Upper lobe of left lung (tissue), 6 donors: Measurements from ENCODE around the gene LAX1. TPM values are rescaled to one million over a fixed set of nuclear protein-coding genes. Genes with fewer than 3 reads are reported as not detected.
A peak's percentile ranks its signal among the peaks of the same experiment; 100 is the strongest.

Experiments used
- ATAC-seq, 2 donors: fragments of 200-7000 bp; cut with Tn5 transposase; one replicate each; pipeline ENCODE4 v1.9.1; 2022; ENCODE audit warnings: mild to moderate bottlenecking in 2 of 2, moderate library complexity in 2 of 2; ENCODE audit not compliant: low FRiP score in 2 of 2
- DNase-seq, 2 donors: peaks; one replicate each; pipeline ENCODE4 v3.0.0-alpha.2; 2019 to 2020
- H3K27ac ChIP-seq, 4 donors: fragments of 200-600 bp; sonication (generic); one replicate each; pipeline ENCODE4 v1.5.1; 2016 to 2019
- H3K27me3 ChIP-seq, 4 donors: fragments of 200-600 bp; sonication (generic); one replicate each; pipeline ENCODE4 v1.5.1; 2017 to 2019
- H3K36me3 ChIP-seq, 4 donors: fragments of 200-600 bp; sonication (generic); one replicate each; pipeline ENCODE4 v1.5.1; 2016 to 2019
- H3K4me1 ChIP-seq, 4 donors: fragments of 200-600 bp; sonication (generic); one replicate each; pipeline ENCODE4 v1.5.1; 2018 to 2019
- H3K4me3 ChIP-seq, 4 donors: fragments of 200-600 bp; sonication (generic); one replicate each; pipeline ENCODE4 v1.5.1; 2017 to 2019; ENCODE audit warnings: mild to moderate bottlenecking in 2 of 4, moderate library complexity in 1 of 4
- H3K9me3 ChIP-seq, 4 donors: fragments of 200-600 bp; sonication (generic); one replicate each; pipeline ENCODE4 v1.5.1; 2018 to 2019
- EP300 ChIP-seq, 4 donors: sonication (generic); formaldehyde crosslinking; IDR thresholded peaks; one replicate each; pipeline ENCODE4 v1.5.1; 2017; ENCODE audit warnings: antibody characterized with exemption in 4 of 4, control low read depth in 2 of 4
- POLR2A ChIP-seq, 4 donors: fragments of 450-650 bp; IDR thresholded peaks; one replicate each; pipeline ENCODE4 v1.5.1; 2016 to 2017; ENCODE audit warnings: antibody characterized with exemption in 4 of 4, mild to moderate bottlenecking in 2 of 4
- POLR2AphosphoS5 ChIP-seq, 2 donors: sonication (generic); formaldehyde crosslinking; IDR thresholded peaks; one replicate each; pipeline ENCODE4 v1.5.1; 2017; ENCODE audit warnings: antibody characterized with exemption in 2 of 2
- WGBS, 2 donors: methylation state at CpG; one replicate each; pipeline ENCODE4 v1.1.5; 2017 to 2018; 5-methylcytosine and 5-hydroxymethylcytosine counted together
- total RNA-seq, 6 donors: library from RNA; depleted of rRNA in 4 of 6; stranded (reverse); fragments of >200 nt in 4 of 6; gene quantifications; one replicate each; pipeline versions ENCODE4 v1.1.0 to v1.2.1, GENCODE V29; 2016 to 2021
- TF ChIP-seq, protein P1 (sequence below), 6 experiments: fragments of 450-650 bp in 4 of 6; fragments of 200-600 bp in 2 of 6; sonication (generic) in 2 of 6; IDR thresholded peaks; one replicate each; pipeline ENCODE4 v1.5.1; 2016 to 2019; ENCODE audit warnings: antibody characterized with exemption in 6 of 6
- donor health status: DM: no; HTN: no; CAD: no; lungs with moderate emphysema.
- donor health status: DM: no; HTN: yes; CAD: no; lungs with severe emphysema.

Gene LAX1, protein sequence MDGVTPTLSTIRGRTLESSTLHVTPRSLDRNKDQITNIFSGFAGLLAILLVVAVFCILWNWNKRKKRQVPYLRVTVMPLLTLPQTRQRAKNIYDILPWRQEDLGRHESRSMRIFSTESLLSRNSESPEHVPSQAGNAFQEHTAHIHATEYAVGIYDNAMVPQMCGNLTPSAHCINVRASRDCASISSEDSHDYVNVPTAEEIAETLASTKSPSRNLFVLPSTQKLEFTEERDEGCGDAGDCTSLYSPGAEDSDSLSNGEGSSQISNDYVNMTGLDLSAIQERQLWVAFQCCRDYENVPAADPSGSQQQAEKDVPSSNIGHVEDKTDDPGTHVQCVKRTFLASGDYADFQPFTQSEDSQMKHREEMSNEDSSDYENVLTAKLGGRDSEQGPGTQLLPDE
- total RNA-seq: 1 to 10 TPM; 1.8 to 4.2 (median 2.3) TPM

DNA sequence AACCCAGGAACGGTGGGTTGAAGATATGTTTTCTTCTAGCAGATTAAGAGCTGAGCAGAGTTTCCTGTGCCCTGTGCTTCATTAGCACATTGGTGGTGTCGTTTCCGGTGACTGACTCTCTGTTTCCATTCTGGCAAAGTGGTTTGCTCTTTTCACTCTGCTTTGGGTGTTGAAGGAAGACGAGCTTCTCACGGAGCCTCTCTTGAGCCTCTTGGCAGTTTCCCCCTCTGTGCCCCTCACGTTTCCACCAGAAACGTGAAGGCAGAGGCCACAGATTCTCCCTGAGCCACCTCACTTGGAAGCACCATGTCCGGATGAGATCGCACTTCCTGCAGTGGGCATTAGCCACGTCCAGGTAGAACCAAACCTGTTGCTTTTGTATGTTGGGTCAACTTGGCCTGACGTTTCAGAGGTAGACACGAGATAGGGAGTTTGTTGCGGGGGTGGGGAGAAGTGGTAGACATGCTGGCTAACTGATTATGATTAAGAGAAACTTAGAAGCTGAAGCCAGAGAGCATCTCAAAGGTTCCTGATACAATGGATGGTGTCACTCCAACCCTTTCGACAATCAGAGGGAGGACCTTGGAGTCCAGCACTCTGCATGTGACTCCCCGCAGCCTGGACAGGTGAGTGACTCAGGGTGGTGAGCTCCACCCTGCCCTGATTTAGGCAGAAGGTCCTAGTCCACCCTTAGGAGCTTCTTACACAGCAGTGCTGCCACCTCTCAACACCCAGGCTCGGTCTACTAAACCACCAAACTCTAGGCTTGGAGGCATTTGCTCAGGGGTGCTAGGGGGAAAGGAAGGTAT is at the start of gene LAX1:
TSS of gene LAX1 (plus strand) at position 155 of the 809 bp plus-strand sequence. CDS start at position 538, 383 bp downstream.
- DNase-seq (peak in 1 of 2 donors; percentile 36), ATAC-seq (no peak)
- H3K27ac ChIP-seq: peak within 1 kb of the TSS in 3 of 4 donors; percentile 27 to 76 (median 65)
- no peaks in the 10 kb centered on the region for H3K9me3 ChIP-seq
- no peaks in the 10 kb centered on the region for H3K27me3 ChIP-seq
- H3K4me3 ChIP-seq: peak within 1 kb of the TSS in 3 of 4 donors; percentile 5 to 30 (median 29)
- peaks cover 0 to 18% (median 6%) of the 10 kb centered on the region in 4 donors for H3K4me1 ChIP-seq
- 70 to 72% methylated on average over 16 of the region's 16 CpGs for WGBS, 2 donors
- TF ChIP-seq POLR2AphosphoS5 (IDR thresholded peaks at IDR 0.05) (peak in 1 of 2 donors; percentile 29), EP300 (IDR thresholded peaks at IDR 0.05) (no peak), POLR2A (IDR thresholded peaks at IDR 0.05) (peak in 1 of 4 donors; percentile 64)
- TF ChIP-seq, protein P1, sequence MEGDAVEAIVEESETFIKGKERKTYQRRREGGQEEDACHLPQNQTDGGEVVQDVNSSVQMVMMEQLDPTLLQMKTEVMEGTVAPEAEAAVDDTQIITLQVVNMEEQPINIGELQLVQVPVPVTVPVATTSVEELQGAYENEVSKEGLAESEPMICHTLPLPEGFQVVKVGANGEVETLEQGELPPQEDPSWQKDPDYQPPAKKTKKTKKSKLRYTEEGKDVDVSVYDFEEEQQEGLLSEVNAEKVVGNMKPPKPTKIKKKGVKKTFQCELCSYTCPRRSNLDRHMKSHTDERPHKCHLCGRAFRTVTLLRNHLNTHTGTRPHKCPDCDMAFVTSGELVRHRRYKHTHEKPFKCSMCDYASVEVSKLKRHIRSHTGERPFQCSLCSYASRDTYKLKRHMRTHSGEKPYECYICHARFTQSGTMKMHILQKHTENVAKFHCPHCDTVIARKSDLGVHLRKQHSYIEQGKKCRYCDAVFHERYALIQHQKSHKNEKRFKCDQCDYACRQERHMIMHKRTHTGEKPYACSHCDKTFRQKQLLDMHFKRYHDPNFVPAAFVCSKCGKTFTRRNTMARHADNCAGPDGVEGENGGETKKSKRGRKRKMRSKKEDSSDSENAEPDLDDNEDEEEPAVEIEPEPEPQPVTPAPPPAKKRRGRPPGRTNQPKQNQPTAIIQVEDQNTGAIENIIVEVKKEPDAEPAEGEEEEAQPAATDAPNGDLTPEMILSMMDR (IDR thresholded peaks at IDR 0.05): no peak
- no peaks in the 10 kb centered on the region for H3K36me3 ChIP-seq

- no peak overlapping the region for H3K27ac ChIP-seq
- TF ChIP-seq EP300 (IDR thresholded peaks at IDR 0.05) (no peak), POLR2AphosphoS5 (IDR thresholded peaks at IDR 0.05) (no peak), POLR2A (IDR thresholded peaks at IDR 0.05) (no peak)
- TF ChIP-seq, protein P1 (IDR thresholded peaks at IDR 0.05): no peak
- ATAC-seq (no peak), DNase-seq (no peak)
- H3K36me3 ChIP-seq: peaks cover 17 to 82% (median 60%) of the 10 kb centered on the region in 4 donors
- H3K4me1 ChIP-seq: no peaks in the 10 kb centered on the region
- no peaks in the 10 kb centered on the region for H3K27me3 ChIP-seq
- no peak overlapping the region for H3K4me3 ChIP-seq
- H3K9me3 ChIP-seq: no peaks in the 10 kb centered on the region
- 84 to 95% methylated on average over 3 of the region's 3 CpGs for WGBS, 2 donors
These were observed 47.9 kb upstream of the LAX1 start for GRCh38 chr1:203717120-203717519.

DNA sequence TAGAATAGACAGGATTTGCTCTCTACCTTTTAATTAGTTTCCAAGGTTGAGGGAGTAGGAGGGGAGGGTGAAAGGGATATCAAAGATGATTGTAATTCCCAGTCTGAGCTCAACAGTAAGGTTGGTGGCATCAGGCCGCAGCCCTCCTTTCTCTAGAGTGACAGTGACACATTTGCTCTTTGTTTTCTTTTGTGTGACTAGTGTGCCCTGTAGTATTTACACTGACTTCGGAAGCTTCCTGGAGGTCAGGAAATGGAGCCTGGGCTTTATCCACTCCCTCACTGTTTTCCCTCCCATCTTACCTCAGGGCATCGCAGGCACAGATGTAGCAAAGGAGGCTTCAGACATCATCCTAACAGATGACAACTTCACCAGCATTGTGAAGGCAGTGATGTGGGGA is 44.7 kb upstream of the LAX1 start:
- 71 to 85% methylated on average over 3 of the region's 3 CpGs for WGBS, 2 donors
- no peak overlapping the region for H3K27ac ChIP-seq
- peaks cover 6 to 82% (median 59%) of the 10 kb centered on the region in 4 donors for H3K36me3 ChIP-seq
- ATAC-seq (no peak), DNase-seq (no peak)
- no peak overlapping the region for H3K4me3 ChIP-seq
- no peaks in the 10 kb centered on the region for H3K27me3 ChIP-seq
- H3K4me1 ChIP-seq: no peaks in the 10 kb centered on the region
- TF ChIP-seq, protein P1 (IDR thresholded peaks at IDR 0.05): no peak
- TF ChIP-seq EP300 (IDR thresholded peaks at IDR 0.05) (no peak), POLR2AphosphoS5 (IDR thresholded peaks at IDR 0.05) (no peak), POLR2A (IDR thresholded peaks at IDR 0.05) (no peak)
- H3K9me3 ChIP-seq: no peaks in the 10 kb centered on the region

DNA sequence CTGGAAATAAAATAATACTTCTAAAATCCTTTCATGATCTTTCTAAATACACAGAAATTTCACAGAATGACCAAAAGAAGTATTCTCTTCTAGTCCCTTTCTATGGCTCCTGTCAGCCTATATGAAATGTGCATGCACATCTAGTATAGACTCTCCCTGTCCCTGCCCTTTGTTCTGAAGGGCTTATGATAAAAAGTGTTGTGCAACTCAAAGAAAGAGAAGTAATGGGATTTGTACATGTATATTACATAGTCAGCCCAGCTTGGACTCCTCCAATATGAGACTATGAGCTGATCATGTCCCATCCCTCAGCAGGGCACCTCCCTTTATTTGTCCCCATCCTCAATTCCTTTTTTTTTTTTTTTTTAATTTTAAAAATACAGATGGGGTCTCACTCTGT is 42.1 kb upstream of the LAX1 start:
- Histone ChIP-seq H3K36me3 (peaks cover 17 to 96% (median 73%) of the 10 kb centered on the region in 4 donors), H3K4me3 (no peak overlapping the region), H3K9me3 (no peaks in the 10 kb centered on the region), H3K27ac (no peak overlapping the region), H3K27me3 (no peaks in the 10 kb centered on the region), H3K4me1 (no peaks in the 10 kb centered on the region)
- ATAC-seq: no peak
- TF ChIP-seq EP300 (IDR thresholded peaks at IDR 0.05) (no peak), POLR2A (IDR thresholded peaks at IDR 0.05) (no peak), POLR2AphosphoS5 (IDR thresholded peaks at IDR 0.05) (no peak)
- TF ChIP-seq, protein P1 (IDR thresholded peaks at IDR 0.05): no peak
- no peak for DNase-seq
